Stimulated activated CD4-positive, alpha-beta T cell treated with anti-CD3 and anti-CD28 coated beads, Interleukin-12 subunit alpha, Interleukin-12 subunit beta, amount 100 ng/mL, for 48 hours (primary cell): Measurements from ENCODE around the gene LOXL4.

Source experiments
- DNase-seq, 3 donors: peaks; one replicate each; pipeline ENCODE4 v3.0.0-alpha.2; 2020; ENCODE audit warnings: low read depth in 2 of 3, low spot score in 1 of 3

LOXL4 gene

GRCh38 chr10:98265403-98266378, 2.3 kb downstream of the LOXL4 start:
- DNase-seq = no peak

- DNase-seq = no peak
These were observed 3.5 kb downstream of the LOXL4 start for GRCh38 chr10:98264378-98265065.

- no peak for DNase-seq
These were observed 4.9 kb downstream of the LOXL4 start for GRCh38 chr10:98263088-98263487.

- DNase-seq = no peak
These were observed 5.4 kb downstream of the LOXL4 start for GRCh38 chr10:98262571-98262970.

- DNase-seq = no peak
These were observed 6.3 kb downstream of the LOXL4 start for GRCh38 chr10:98261436-98262277.

- DNase-seq = no peak
These were observed 7.2 kb downstream of the LOXL4 start for GRCh38 chr10:98260752-98261151.

GRCh38 chr10:98260350-98260749, 7.6 kb downstream of the LOXL4 start:
- DNase-seq = no peak

GRCh38 chr10:98259606-98260315, 8.2 kb downstream of the LOXL4 start:
- no peak for DNase-seq

- DNase-seq = no peak
These were observed 9.1 kb downstream of the LOXL4 start for GRCh38 chr10:98258683-98259454.

- no peak for DNase-seq
These were observed 10.0 kb downstream of the LOXL4 start for GRCh38 chr10:98257961-98258360.

- no peak for DNase-seq
These were observed 10.8 kb downstream of the LOXL4 start for GRCh38 chr10:98257198-98257597.

GRCh38 chr10:98256692-98257091, 11.3 kb downstream of the LOXL4 start:
- DNase-seq = no peak

- DNase-seq = no peak
These were observed 12.7 kb downstream of the LOXL4 start for GRCh38 chr10:98255146-98255877.

- no peak for DNase-seq
These were observed 13.6 kb downstream of the LOXL4 start for GRCh38 chr10:98254234-98254974.

- no peak for DNase-seq
These were observed 14.5 kb downstream of the LOXL4 start for GRCh38 chr10:98253499-98253898.

GRCh38 chr10:98252464-98252863, 15.5 kb downstream of the LOXL4 start:
- DNase-seq = no peak

GRCh38 chr10:98251399-98251798, 16.6 kb downstream of the LOXL4 start:
- no peak for DNase-seq

- no peak for DNase-seq
These were observed 18.9 kb downstream of the LOXL4 start for GRCh38 chr10:98249134-98249533.

- no peak for DNase-seq
These were observed 20.0 kb downstream of the LOXL4 start for GRCh38 chr10:98248018-98248417.
